ENCODE data around the gene PLD5. TPM values are rescaled to one million over a fixed set of nuclear protein-coding genes. Genes with fewer than 3 reads are reported as not detected.
"Not testable (repeated sequence)": the region's sequence is repeated elsewhere in the genome, so short reads cannot be mapped to it uniquely, and the experiment has no call there.

Gene PLD5
- total and polyA plus RNA-seq, 7 experiments from 2014 or later, result not detected

GRCh38 chr1:242376121-242376520 lies 148.4 kb downstream of the PLD5 start:
- H3K36me3 ChIP-seq (ENCODE audit: control insufficient read depth in 2 of 3, insufficient read depth in 3 of 3, low read length in 3 of 3); H3K4me3 ChIP-seq (ENCODE audit: low read length); H3K4me1 Mint-ChIP-seq; H3K27me3 Mint-ChIP-seq; H3K27me3 ChIP-seq (ENCODE audit: control insufficient read depth in 2 of 2, insufficient read depth in 2 of 2, low read length in 2 of 2); H3K27ac Mint-ChIP-seq; H3K36me3 Mint-ChIP-seq; H3K4me3 Mint-ChIP-seq; H3K9me3 ChIP-seq (ENCODE audit: control insufficient read depth in 2 of 3, low read length in 3 of 3); H3K4me1 ChIP-seq (ENCODE audit: control insufficient read depth in 2 of 2, insufficient read depth in 2 of 2, low read length in 2 of 2); intact Hi-C loops (cut with micrococcal nuclease); DNase-seq; ATAC-seq; CTCF ChIA-PET; H3K27ac ChIP-seq (ENCODE audit: low read depth, low read length); POLR2A ChIA-PET: not testable (repeated sequence)
- H3K9me3 Mint-ChIP-seq, result peaks cover 3 to 38% (median 8%) of the 10 kb centered on the region in 11 donors

GRCh38 chr1:242350446-242350845 lies 174.1 kb downstream of the PLD5 start:
- DNase-seq; H3K4me3 Mint-ChIP-seq; H3K4me1 ChIP-seq (ENCODE audit: control insufficient read depth in 2 of 2, insufficient read depth in 2 of 2, low read length in 2 of 2); H3K36me3 ChIP-seq (ENCODE audit: control insufficient read depth in 2 of 3, insufficient read depth in 3 of 3, low read length in 3 of 3); H3K27me3 ChIP-seq (ENCODE audit: control insufficient read depth in 2 of 2, insufficient read depth in 2 of 2, low read length in 2 of 2); H3K4me1 Mint-ChIP-seq; H3K36me3 Mint-ChIP-seq; H3K4me3 ChIP-seq (ENCODE audit: low read length); intact Hi-C loops (cut with micrococcal nuclease); H3K9me3 ChIP-seq (ENCODE audit: control insufficient read depth in 2 of 3, low read length in 3 of 3); H3K27me3 Mint-ChIP-seq; H3K27ac ChIP-seq (ENCODE audit: low read depth, low read length); CTCF ChIA-PET; ATAC-seq; POLR2A ChIA-PET; H3K27ac Mint-ChIP-seq: not testable (repeated sequence)
- H3K9me3 Mint-ChIP-seq, result peaks cover 0 to 12% (median 1%) of the 10 kb centered on the region in 11 donors

- Histone ChIP-seq H3K27ac (ENCODE audit: low read depth, low read length) (no peak overlapping the region), H3K36me3 (ENCODE audit: control insufficient read depth in 2 of 3, insufficient read depth in 3 of 3, low read length in 3 of 3) (no peaks in the 10 kb centered on the region), H3K4me3 (ENCODE audit: low read length) (no peak overlapping the region), H3K4me1 (ENCODE audit: control insufficient read depth in 2 of 2, insufficient read depth in 2 of 2, low read length in 2 of 2) (no peaks in the 10 kb centered on the region), H3K27me3 (ENCODE audit: control insufficient read depth in 2 of 2, insufficient read depth in 2 of 2, low read length in 2 of 2) (no peaks in the 10 kb centered on the region), H3K9me3 (ENCODE audit: control insufficient read depth in 2 of 3, low read length in 3 of 3) (no peaks in the 10 kb centered on the region)
- ChIA-PET POLR2A (no interaction called here), CTCF (no interaction called here)
- Mint-ChIP-seq H3K4me3 (no peak overlapping the region), H3K9me3 (peaks cover 0 to 15% (median 5%) of the 10 kb centered on the region in 11 donors), H3K27me3 (peaks cover 0 to 7% (median 0%) of the 10 kb centered on the region in 5 donors), H3K4me1 (no peaks in the 10 kb centered on the region), H3K27ac (no peak overlapping the region), H3K36me3 (no peaks in the 10 kb centered on the region)
- ATAC-seq, result no peak
- intact Hi-C loops (cut with micrococcal nuclease), result no loop called here
- DNase-seq, result no peak
These were observed 174.9 kb downstream of the PLD5 start for GRCh38 chr1:242349636-242350035.

GRCh38 chr1:242330865-242331264 lies 193.6 kb downstream of the PLD5 start:
- H3K27me3 ChIP-seq (ENCODE audit: control insufficient read depth in 2 of 2, insufficient read depth in 2 of 2, low read length in 2 of 2); H3K36me3 ChIP-seq (ENCODE audit: control insufficient read depth in 2 of 3, insufficient read depth in 3 of 3, low read length in 3 of 3); H3K36me3 Mint-ChIP-seq; DNase-seq; POLR2A ChIA-PET; ATAC-seq; H3K4me3 ChIP-seq (ENCODE audit: low read length); H3K4me3 Mint-ChIP-seq; H3K9me3 ChIP-seq (ENCODE audit: control insufficient read depth in 2 of 3, low read length in 3 of 3); intact Hi-C loops (cut with micrococcal nuclease); H3K4me1 ChIP-seq (ENCODE audit: control insufficient read depth in 2 of 2, insufficient read depth in 2 of 2, low read length in 2 of 2); CTCF ChIA-PET; H3K4me1 Mint-ChIP-seq; H3K27ac ChIP-seq (ENCODE audit: low read depth, low read length); H3K27ac Mint-ChIP-seq: not testable (repeated sequence)
- peaks cover 0 to 11% (median 5%) of the 10 kb centered on the region in 11 donors for H3K9me3 Mint-ChIP-seq
- peaks cover 0 to 16% (median 0%) of the 10 kb centered on the region in 5 donors for H3K27me3 Mint-ChIP-seq

GRCh38 chr1:242327381-242327780 lies 197.1 kb downstream of the PLD5 start:
- H3K4me1 ChIP-seq (ENCODE audit: control insufficient read depth in 2 of 2, insufficient read depth in 2 of 2, low read length in 2 of 2); H3K4me3 Mint-ChIP-seq; ATAC-seq; CTCF ChIA-PET; H3K36me3 ChIP-seq (ENCODE audit: control insufficient read depth in 2 of 3, insufficient read depth in 3 of 3, low read length in 3 of 3); intact Hi-C loops (cut with micrococcal nuclease); H3K9me3 Mint-ChIP-seq; H3K27me3 ChIP-seq (ENCODE audit: control insufficient read depth in 2 of 2, insufficient read depth in 2 of 2, low read length in 2 of 2); DNase-seq; H3K4me3 ChIP-seq (ENCODE audit: low read length); H3K27ac ChIP-seq (ENCODE audit: low read depth, low read length); H3K9me3 ChIP-seq (ENCODE audit: control insufficient read depth in 2 of 3, low read length in 3 of 3); H3K4me1 Mint-ChIP-seq; H3K36me3 Mint-ChIP-seq; H3K27ac Mint-ChIP-seq; POLR2A ChIA-PET: not testable (repeated sequence)
- peaks cover 0 to 20% (median 3%) of the 10 kb centered on the region in 5 donors for H3K27me3 Mint-ChIP-seq

- H3K36me3 Mint-ChIP-seq; intact Hi-C loops (cut with micrococcal nuclease); ATAC-seq; H3K4me1 ChIP-seq (ENCODE audit: control insufficient read depth in 2 of 2, insufficient read depth in 2 of 2, low read length in 2 of 2); H3K9me3 Mint-ChIP-seq; H3K27ac Mint-ChIP-seq; H3K27me3 ChIP-seq (ENCODE audit: control insufficient read depth in 2 of 2, insufficient read depth in 2 of 2, low read length in 2 of 2); H3K36me3 ChIP-seq (ENCODE audit: control insufficient read depth in 2 of 3, insufficient read depth in 3 of 3, low read length in 3 of 3); CTCF ChIA-PET; H3K27ac ChIP-seq (ENCODE audit: low read depth, low read length); POLR2A ChIA-PET; H3K4me3 ChIP-seq (ENCODE audit: low read length); H3K9me3 ChIP-seq (ENCODE audit: control insufficient read depth in 2 of 3, low read length in 3 of 3); H3K4me1 Mint-ChIP-seq; DNase-seq; H3K4me3 Mint-ChIP-seq: not testable (repeated sequence)
- peaks cover 0 to 14% (median 0%) of the 10 kb centered on the region in 5 donors for H3K27me3 Mint-ChIP-seq
These were observed 202.5 kb downstream of the PLD5 start for GRCh38 chr1:242321981-242322380.

GRCh38 chr1:242318140-242318539 lies 206.4 kb downstream of the PLD5 start:
- no peaks in the 10 kb centered on the region for H3K36me3 ChIP-seq (ENCODE audit: control insufficient read depth in 2 of 3, insufficient read depth in 3 of 3, low read length in 3 of 3)
- Mint-ChIP-seq H3K9me3 (peaks cover 0 to 10% (median 4%) of the 10 kb centered on the region in 11 donors), H3K36me3 (no peaks in the 10 kb centered on the region), H3K27me3 (peaks cover 0 to 6% (median 0%) of the 10 kb centered on the region in 5 donors), H3K27ac (no peak overlapping the region), H3K4me1 (no peaks in the 10 kb centered on the region), H3K4me3 (no peak overlapping the region)
- H3K4me3 ChIP-seq (ENCODE audit: low read length), result no peak overlapping the region
- H3K27ac ChIP-seq (ENCODE audit: low read depth, low read length), result no peak overlapping the region
- no peaks in the 10 kb centered on the region for H3K4me1 ChIP-seq (ENCODE audit: control insufficient read depth in 2 of 2, insufficient read depth in 2 of 2, low read length in 2 of 2)
- ChIA-PET POLR2A (no interaction called here), CTCF (no interaction called here)
- H3K9me3 ChIP-seq (ENCODE audit: control insufficient read depth in 2 of 3, low read length in 3 of 3), result no peaks in the 10 kb centered on the region
- H3K27me3 ChIP-seq (ENCODE audit: control insufficient read depth in 2 of 2, insufficient read depth in 2 of 2, low read length in 2 of 2), result no peaks in the 10 kb centered on the region
- intact Hi-C loops (cut with micrococcal nuclease), result no loop called here
- DNase-seq (no peak), ATAC-seq (no peak)
